GM21825 (cell line): ENCODE measurements around the gene PPM1L.
A peak's percentile ranks its signal among the peaks of the same experiment; 100 is the strongest.

Source experiments
- ATAC-seq: cut with Tn5 transposase; IDR thresholded peaks from one replicate; pipeline ENCODE4 v1.9.1; 2021; ENCODE audit warnings: mild to moderate bottlenecking, moderate library complexity; ENCODE audit not compliant: unreplicated experiment

Gene PPM1L

GRCh38 chr3:160758929-160759577, 3.0 kb downstream of the PPM1L start:
- no peak for ATAC-seq

GRCh38 chr3:160763073-160763472, 7.0 kb downstream of the PPM1L start:
- ATAC-seq = no peak

GRCh38 chr3:160765211-160765610, 9.2 kb downstream of the PPM1L start:
- ATAC-seq = no peak

GRCh38 chr3:160768031-160768430, 12.0 kb downstream of the PPM1L start:
- ATAC-seq = no peak

- no peak for ATAC-seq
Observed at GRCh38 chr3:160768918-160769317, 12.9 kb downstream of the PPM1L start.

GRCh38 chr3:160771811-160772459, 15.9 kb downstream of the PPM1L start:
- ATAC-seq = no peak

GRCh38 chr3:160773722-160774121, 17.7 kb downstream of the PPM1L start:
- ATAC-seq = no peak

GRCh38 chr3:160774172-160774571, 18.1 kb downstream of the PPM1L start:
- ATAC-seq = no peak

- ATAC-seq = no peak
Observed at GRCh38 chr3:160778480-160778879, 22.4 kb downstream of the PPM1L start.

GRCh38 chr3:160779040-160779439, 23.0 kb downstream of the PPM1L start:
- ATAC-seq = no peak

- ATAC-seq = no peak
Observed at GRCh38 chr3:160780245-160780644, 24.2 kb downstream of the PPM1L start.

- no peak for ATAC-seq
Observed at GRCh38 chr3:160781402-160781801, 25.4 kb downstream of the PPM1L start.

- ATAC-seq = no peak
Observed at GRCh38 chr3:160781863-160782262, 25.8 kb downstream of the PPM1L start.

GRCh38 chr3:160784853-160785252, 28.8 kb downstream of the PPM1L start:
- ATAC-seq = no peak

- ATAC-seq = no peak
Observed at GRCh38 chr3:160790726-160791125, 34.7 kb downstream of the PPM1L start.

GRCh38 chr3:160792540-160792939, 36.5 kb downstream of the PPM1L start:
- ATAC-seq = no peak

- no peak for ATAC-seq
Observed at GRCh38 chr3:160793722-160794252, 37.8 kb downstream of the PPM1L start.

- no peak for ATAC-seq
Observed at GRCh38 chr3:160796089-160796812, 40.2 kb downstream of the PPM1L start.

- no peak for ATAC-seq
Observed at GRCh38 chr3:160796813-160797164, 40.8 kb downstream of the PPM1L start.

GRCh38 chr3:160797356-160797755, 41.3 kb downstream of the PPM1L start:
- ATAC-seq = no peak

- peak; percentile 67 for ATAC-seq
Observed at GRCh38 chr3:160801386-160802118, 45.5 kb downstream of the PPM1L start.
